Astrocyte of the spinal cord (primary cell): ENCODE results near the gene YAE1.

Experiments
- DNase-seq: peaks from one replicate; pipeline ENCODE4 v3.0.0; 2011; ENCODE audit warnings: low read depth, low spot score
- H3K4me3 ChIP-seq: 2 replicates; pipeline ENCODE4 v1.5.1; 2011; ENCODE audit warnings: low read depth, mild to moderate bottlenecking, low read length, moderate library complexity
- CTCF ChIP-seq: IDR thresholded peaks from 2 replicates; pipeline ENCODE4 v1.5.1; 2012; ENCODE audit warnings: low read depth, mild to moderate bottlenecking, low read length, inconsistent platforms
- in situ Hi-C: cut with HindIII; loops from 2 replicates; pipeline ENCODE4 v1.10.0; 2017; ENCODE audit warnings: low sequenced_read_pairs

The YAE1 gene

GRCh38 chr7:39560408-39560807 lies 5.8 kb upstream of the YAE1 start:
- in situ Hi-C loops = no loop called here
- no peak overlapping the region for H3K4me3 ChIP-seq
- DNase-seq = no peak
- no peak for TF ChIP-seq CTCF

- DNase-seq = no peak
- no peak for TF ChIP-seq CTCF
- in situ Hi-C loops = no loop called here
- H3K4me3 ChIP-seq = no peak overlapping the region
Observed at GRCh38 chr7:39560997-39561396, 5.2 kb upstream of the YAE1 start.

- DNase-seq = no peak
- in situ Hi-C loops = no loop called here
- peak overlapping the region; percentile 75 for H3K4me3 ChIP-seq
- no peak for TF ChIP-seq CTCF
Observed at GRCh38 chr7:39565538-39565937, 666 bp upstream of the YAE1 start.

- H3K4me3 ChIP-seq = peak overlapping the region; percentile 75
- TF ChIP-seq CTCF = no peak
- DNase-seq = no peak
- in situ Hi-C loops = no loop called here
Observed at GRCh38 chr7:39567294-39567693, 1.1 kb downstream of the YAE1 start.

GRCh38 chr7:39574673-39575349 lies 8.6 kb downstream of the YAE1 start:
- no peak overlapping the region for H3K4me3 ChIP-seq
- no peak for TF ChIP-seq CTCF
- in situ Hi-C loops = no loop called here

GRCh38 chr7:39577229-39577874 lies 11.1 kb downstream of the YAE1 start:
- no peak overlapping the region for H3K4me3 ChIP-seq
- TF ChIP-seq CTCF = no peak
- DNase-seq = no peak
- in situ Hi-C loops = no loop called here

More at GRCh38 chr7:39574673-39575349, 8.6 kb downstream of the YAE1 start:
- DNase-seq = no peak
